ENCODE results near the gene TLE3. TPM values are rescaled to one million over a fixed set of nuclear protein-coding genes. Genes with fewer than 3 reads are reported as not detected.
"Not testable (repeated sequence)": the region's sequence is repeated elsewhere in the genome, so short reads cannot be mapped to it uniquely, and the experiment has no call there.

TLE3 gene
- total RNA-seq, 2 experiments from 2014 or later: 48.8 to 53.5 TPM

DNA sequence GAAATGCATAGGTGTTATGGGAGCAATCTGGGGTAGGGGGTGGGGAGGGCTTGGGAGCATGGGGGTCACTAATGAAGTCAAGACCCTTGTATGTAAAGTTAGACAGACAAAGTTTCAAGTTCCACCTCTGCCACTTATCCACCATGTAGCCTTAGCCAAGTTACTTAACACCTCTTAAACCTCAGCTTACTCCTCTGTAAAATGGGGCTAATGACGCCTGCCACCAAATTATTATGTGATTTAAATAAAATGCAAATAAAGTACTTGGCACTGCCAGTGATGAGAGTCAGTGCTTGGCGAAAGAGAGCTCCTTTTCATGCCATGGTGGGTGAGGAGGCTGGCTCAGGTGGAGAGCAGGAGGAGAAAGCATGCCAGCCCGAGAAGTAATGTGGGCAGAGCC, 18.6 kb upstream of the TLE3 start:
- DNase-seq: no peak
- CTCF ChIA-PET: no interaction called here
- Mint-ChIP-seq H3K4me1 (no peaks in the 10 kb centered on the region), H3K36me3 (no peaks in the 10 kb centered on the region), H3K4me3 (no peak overlapping the region), H3K27ac (no peak overlapping the region), H3K9me3 (ENCODE audit: low read depth) (no peaks in the 10 kb centered on the region), H3K27me3 (peaks cover 36% of the 10 kb centered on the region)
- no peak for ATAC-seq

DNA sequence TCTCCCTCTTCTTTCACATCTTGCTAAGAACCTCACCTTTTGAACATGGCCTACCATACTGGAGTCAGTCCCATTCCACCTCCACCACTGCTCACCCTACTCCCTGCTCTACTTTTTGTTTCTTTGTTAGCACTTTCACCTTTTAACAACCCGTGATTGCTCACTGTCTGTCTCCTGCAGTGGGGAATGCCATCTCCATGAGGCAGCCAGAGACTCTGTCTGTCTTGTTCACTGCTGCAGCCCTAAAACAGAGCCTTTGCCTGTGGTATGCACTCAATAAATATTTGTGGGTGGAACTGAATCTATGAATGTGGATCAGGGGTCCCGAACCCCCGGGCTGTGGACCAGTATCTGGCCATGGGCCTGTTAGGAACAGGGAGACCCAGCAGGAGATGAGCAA, 16.5 kb upstream of the TLE3 start:
- H3K9me3 Mint-ChIP-seq (ENCODE audit: low read depth): no peaks in the 10 kb centered on the region
- no peak overlapping the region for H3K4me3 Mint-ChIP-seq
- CTCF ChIA-PET: no interaction called here
- DNase-seq: no peak
- no peaks in the 10 kb centered on the region for H3K4me1 Mint-ChIP-seq
- no peak for ATAC-seq
- H3K27me3 Mint-ChIP-seq: peaks cover 47% of the 10 kb centered on the region
- no peaks in the 10 kb centered on the region for H3K36me3 Mint-ChIP-seq
- H3K27ac Mint-ChIP-seq: no peak overlapping the region

DNA sequence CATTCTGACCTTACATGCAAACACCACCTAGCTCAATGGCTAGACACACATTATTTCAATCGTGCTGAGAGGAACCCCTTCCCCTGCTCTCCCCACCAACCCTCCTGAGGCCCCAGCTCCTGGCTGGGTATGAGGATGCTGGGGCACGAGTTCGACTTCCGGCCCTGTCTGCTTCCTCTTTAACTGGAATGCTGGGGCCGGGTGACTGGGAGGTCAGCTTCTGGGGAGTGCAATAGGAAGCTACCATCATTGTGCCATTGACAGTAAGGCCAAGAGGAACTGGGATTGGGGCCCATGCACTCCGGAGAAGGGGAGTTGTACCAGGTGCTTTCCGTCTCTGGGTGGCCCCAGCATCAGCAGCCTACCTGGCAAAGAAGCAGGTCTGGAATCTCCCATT, 15.6 kb upstream of the TLE3 start:
- Mint-ChIP-seq H3K9me3 (ENCODE audit: low read depth) (no peaks in the 10 kb centered on the region), H3K4me1 (no peaks in the 10 kb centered on the region), H3K36me3 (no peaks in the 10 kb centered on the region), H3K27me3 (peaks cover 45% of the 10 kb centered on the region), H3K4me3 (no peak overlapping the region), H3K27ac (no peak overlapping the region)
- ATAC-seq (no peak), DNase-seq (no peak)
- CTCF ChIA-PET: no interaction called here

DNA sequence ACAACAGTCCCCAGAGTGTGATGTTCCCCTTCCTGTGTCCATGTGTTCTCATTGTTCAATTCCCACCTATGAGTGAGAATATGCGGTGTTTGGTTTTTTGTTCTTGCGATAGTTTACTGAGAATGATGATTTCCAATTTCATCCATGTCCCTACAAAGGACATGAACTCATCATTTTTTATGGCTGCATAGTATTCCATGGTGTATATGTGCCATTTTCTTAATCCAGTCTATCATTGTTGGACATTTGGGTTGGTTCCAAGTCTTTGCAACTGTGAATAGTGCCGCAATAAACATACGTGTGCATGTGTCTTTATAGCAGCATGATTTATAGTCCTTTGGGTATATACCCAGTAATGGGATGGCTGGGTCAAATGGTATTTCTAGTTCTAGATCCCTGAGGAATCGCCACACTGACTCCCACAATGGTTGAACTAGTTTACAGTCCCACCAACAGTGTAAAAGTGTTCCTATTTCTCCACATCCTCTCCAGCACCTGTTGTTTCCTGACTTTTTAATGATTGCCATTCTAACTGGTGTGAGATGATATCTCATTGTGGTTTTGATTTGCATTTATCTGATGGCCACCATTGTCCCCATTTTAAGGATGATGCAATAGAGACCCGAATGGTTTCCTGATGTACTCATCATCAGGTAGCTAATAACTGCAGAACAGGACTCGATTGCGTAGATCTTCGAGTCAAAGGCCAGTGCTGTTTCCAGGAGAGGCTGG, 15.0 kb upstream of the TLE3 start:
- peaks cover 46% of the 10 kb centered on the region for H3K27me3 Mint-ChIP-seq
- H3K9me3 Mint-ChIP-seq (ENCODE audit: low read depth); H3K4me1 Mint-ChIP-seq; CTCF ChIA-PET; DNase-seq; H3K27ac Mint-ChIP-seq; H3K36me3 Mint-ChIP-seq; H3K4me3 Mint-ChIP-seq; ATAC-seq: not testable (repeated sequence)

DNA sequence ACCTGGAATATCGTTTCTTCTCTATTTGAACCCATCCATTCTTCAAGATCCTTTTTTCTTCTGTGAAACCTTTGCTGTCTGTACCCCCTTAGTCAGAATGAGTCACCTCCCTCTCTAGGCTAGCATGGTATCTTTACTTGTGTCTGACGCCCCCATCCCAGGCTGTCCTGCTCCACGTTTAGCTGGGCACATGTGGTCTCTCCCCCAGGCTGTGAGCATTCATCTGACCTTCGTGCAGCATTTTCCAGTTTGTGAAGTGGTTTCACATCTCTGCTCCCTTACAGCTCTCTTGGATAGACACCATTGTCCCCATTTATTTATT, 14.3 kb upstream of the TLE3 start:
- H3K9me3 Mint-ChIP-seq (ENCODE audit: low read depth): no peaks in the 10 kb centered on the region
- peaks cover 47% of the 10 kb centered on the region for H3K27me3 Mint-ChIP-seq
- no peak overlapping the region for H3K4me3 Mint-ChIP-seq
- ATAC-seq (no peak), DNase-seq (no peak)
- CTCF ChIA-PET: interaction anchor here (1.2 kb wide), 1 partner anchor 12 kb away, joined by 4 read pairs; no protein-coding TSS in a partner anchor
- no peaks in the 10 kb centered on the region for H3K4me1 Mint-ChIP-seq
- no peaks in the 10 kb centered on the region for H3K36me3 Mint-ChIP-seq
- no peak overlapping the region for H3K27ac Mint-ChIP-seq

DNA sequence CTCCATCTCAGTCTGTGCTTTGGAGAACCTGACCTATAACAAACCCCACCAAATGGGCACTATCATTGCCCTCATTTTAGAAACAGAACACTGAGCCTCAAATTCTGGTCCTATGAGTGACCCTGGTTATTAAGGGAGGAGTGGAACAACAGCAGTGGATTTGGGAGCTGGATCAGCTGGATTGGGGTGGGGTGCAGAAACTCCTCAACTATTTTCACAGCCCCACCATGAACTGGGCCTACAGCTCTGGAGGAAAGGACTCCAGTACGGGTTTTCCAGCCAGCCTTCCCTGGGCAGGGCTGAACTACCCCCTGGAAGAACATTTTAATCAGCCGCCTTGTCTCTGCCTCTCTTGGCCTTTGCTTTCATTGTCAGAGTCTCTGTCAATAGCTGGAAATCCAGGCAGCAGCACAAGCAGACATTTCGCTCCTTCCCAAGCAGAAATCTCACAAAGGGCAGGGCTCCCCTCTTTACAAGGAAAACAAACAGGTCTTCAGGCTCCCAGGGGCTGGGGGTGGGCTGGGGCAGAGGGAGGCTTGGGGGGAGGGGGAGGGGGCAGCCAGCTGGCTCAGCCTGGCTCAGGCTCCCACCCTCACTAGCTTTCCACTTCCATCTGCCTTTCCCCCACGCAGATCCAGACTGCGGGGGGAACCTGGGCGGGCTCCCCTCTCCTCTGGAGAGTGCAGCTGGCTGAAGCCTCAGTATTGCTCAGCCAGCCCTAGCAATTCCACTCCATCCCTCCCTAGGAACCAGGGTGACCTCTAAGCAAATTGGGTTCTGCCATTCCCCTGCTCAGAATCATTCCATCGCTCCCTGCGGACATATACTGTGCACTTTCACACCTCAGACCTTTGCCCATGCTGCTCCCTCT, 13.7 kb upstream of the TLE3 start:
- H3K27me3 Mint-ChIP-seq: peaks cover 42% of the 10 kb centered on the region
- DNase-seq (no peak), ATAC-seq (no peak)
- CTCF ChIA-PET: interaction anchor here (1.2 kb wide), 1 partner anchor 11 kb away, joined by 4 read pairs; no protein-coding TSS in a partner anchor
- no peaks in the 10 kb centered on the region for H3K9me3 Mint-ChIP-seq (ENCODE audit: low read depth)
- H3K36me3 Mint-ChIP-seq: no peaks in the 10 kb centered on the region
- H3K27ac Mint-ChIP-seq: no peak overlapping the region
- no peak overlapping the region for H3K4me3 Mint-ChIP-seq
- no peaks in the 10 kb centered on the region for H3K4me1 Mint-ChIP-seq

DNA sequence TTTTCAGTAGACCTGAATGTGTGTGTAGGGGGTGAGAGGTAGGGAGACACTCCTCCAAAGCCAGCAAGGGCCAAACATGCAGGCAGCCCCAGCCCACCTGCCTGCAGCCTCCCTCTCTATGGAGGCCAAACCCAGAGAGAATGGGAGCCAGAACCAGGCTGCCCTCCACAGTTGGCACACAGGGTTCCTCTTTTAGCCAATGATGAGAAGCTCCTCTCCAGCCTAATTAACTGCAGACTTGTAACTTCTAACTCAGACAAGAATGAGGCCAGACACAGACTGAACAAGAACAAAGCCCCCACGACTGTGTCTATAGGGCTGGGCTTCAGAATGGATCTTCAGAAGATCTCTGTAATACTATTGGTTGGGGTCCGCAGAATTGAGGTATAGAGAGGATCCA, 12.3 kb upstream of the TLE3 start:
- H3K4me1 Mint-ChIP-seq: no peaks in the 10 kb centered on the region
- H3K27me3 Mint-ChIP-seq: peaks cover 40% of the 10 kb centered on the region
- no peaks in the 10 kb centered on the region for H3K36me3 Mint-ChIP-seq
- H3K9me3 Mint-ChIP-seq (ENCODE audit: low read depth): no peaks in the 10 kb centered on the region
- CTCF ChIA-PET: interaction anchor here (1.0 to 1.5 kb wide), 2 partner anchors 10 to 14 kb away, joined by 3 to 6 read pairs; no protein-coding TSS in a partner anchor
- DNase-seq: no peak
- H3K27ac Mint-ChIP-seq: no peak overlapping the region
- ATAC-seq: no peak
- no peak overlapping the region for H3K4me3 Mint-ChIP-seq

DNA sequence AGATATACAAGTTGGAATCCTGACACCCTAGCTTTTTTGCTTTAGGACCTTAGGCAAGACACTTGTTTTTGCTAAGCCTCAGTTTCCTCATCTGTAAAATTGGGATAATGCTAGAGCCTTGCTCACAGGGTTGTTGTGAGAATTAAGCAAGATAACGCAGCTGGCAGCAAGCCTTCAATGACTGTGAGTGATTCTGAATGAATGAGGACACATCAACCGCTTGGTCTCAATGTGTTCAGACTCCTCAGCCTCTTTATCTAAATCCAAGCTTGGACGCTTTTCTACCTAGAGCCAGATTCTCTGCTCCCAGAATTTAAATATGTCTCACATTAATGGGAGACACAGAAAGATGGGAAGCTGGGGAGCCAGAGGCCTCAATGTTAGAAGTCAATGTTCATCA, 11.8 kb upstream of the TLE3 start:
- peaks cover 41% of the 10 kb centered on the region for H3K27me3 Mint-ChIP-seq
- H3K36me3 Mint-ChIP-seq: no peaks in the 10 kb centered on the region
- CTCF ChIA-PET: interaction anchor here (1.0 to 1.5 kb wide), 2 partner anchors 9 to 13 kb away, joined by 3 to 6 read pairs; no protein-coding TSS in a partner anchor
- H3K27ac Mint-ChIP-seq: no peak overlapping the region
- H3K4me3 Mint-ChIP-seq: no peak overlapping the region
- no peaks in the 10 kb centered on the region for H3K4me1 Mint-ChIP-seq
- DNase-seq (no peak), ATAC-seq (no peak)
- no peaks in the 10 kb centered on the region for H3K9me3 Mint-ChIP-seq (ENCODE audit: low read depth)

DNA sequence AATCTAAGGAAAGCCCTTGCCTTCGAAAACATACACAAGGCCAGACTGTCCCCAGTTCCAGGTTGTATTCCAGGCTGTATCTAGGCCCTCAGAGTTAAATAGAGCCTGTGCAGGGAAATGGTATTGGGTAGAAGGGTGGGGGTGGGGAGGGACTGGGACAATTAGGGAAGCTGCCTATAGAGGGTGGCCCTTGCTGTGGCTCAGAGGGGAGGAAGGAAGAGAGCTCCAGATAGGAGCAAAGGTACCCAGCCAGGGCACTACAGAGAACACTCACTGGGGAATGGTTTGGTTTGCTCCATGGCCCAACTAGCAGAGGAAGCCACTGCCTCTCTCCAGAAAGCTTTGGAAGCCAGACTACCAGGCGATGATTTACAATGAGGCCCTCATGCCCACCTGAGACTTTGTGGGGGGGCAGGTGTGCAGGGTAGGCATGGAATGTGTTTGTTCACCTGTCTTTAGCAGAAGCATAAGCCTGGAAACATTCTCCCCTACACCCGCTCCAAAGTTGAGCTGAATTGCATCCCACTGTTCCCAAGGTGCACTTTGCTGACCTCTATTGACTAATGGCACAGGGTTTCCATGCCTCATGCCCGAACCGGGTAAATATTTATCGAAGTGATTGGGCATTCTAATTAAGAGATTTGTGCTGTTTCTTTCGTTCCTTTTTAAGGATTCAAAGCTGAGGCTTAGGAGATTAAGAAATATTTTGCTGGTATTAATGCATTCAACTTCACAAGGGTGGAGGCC, 6.3 kb upstream of the TLE3 start:
- Mint-ChIP-seq H3K36me3 (no peaks in the 10 kb centered on the region), H3K4me1 (peaks cover 31% of the 10 kb centered on the region), H3K9me3 (ENCODE audit: low read depth) (no peaks in the 10 kb centered on the region), H3K4me3 (no peak overlapping the region), H3K27me3 (peaks cover 54% of the 10 kb centered on the region), H3K27ac (no peak overlapping the region)
- DNase-seq: no peak
- ATAC-seq: no peak
- CTCF ChIA-PET: interaction anchor here (1.3 to 1.5 kb wide), 3 partner anchors 363 to 629 kb away, joined by 3 read pairs; no protein-coding TSS in a partner anchor

DNA sequence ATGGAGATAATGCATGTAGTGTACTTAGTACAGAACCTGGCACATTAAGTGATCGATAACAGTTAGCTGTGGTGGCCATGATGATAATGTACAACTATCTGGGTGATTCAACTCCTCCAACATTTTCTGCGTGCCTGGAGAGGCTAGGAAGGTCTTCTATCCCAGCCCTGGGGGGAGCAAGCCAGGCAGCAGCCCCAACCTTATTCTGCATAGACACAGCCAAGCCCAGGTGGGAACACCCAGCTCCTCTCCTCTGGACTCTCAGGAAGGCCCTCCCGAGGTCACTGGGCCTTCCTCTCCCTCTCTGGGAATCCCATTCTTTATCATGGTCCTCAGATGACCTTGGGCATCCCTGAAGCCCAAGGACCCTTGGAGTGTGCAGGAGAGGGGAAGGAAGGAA, 5.1 kb upstream of the TLE3 start:
- ATAC-seq (no peak), DNase-seq (no peak)
- Mint-ChIP-seq H3K27ac (no peak overlapping the region), H3K9me3 (ENCODE audit: low read depth) (no peaks in the 10 kb centered on the region), H3K27me3 (peaks cover 50% of the 10 kb centered on the region), H3K4me3 (no peak overlapping the region), H3K36me3 (no peaks in the 10 kb centered on the region), H3K4me1 (peaks cover 38% of the 10 kb centered on the region)
- CTCF ChIA-PET: interaction anchor here (1.0 to 1.3 kb wide), 2 partner anchors 21 to 364 kb away, joined by 3 read pairs; no protein-coding TSS in a partner anchor

DNA sequence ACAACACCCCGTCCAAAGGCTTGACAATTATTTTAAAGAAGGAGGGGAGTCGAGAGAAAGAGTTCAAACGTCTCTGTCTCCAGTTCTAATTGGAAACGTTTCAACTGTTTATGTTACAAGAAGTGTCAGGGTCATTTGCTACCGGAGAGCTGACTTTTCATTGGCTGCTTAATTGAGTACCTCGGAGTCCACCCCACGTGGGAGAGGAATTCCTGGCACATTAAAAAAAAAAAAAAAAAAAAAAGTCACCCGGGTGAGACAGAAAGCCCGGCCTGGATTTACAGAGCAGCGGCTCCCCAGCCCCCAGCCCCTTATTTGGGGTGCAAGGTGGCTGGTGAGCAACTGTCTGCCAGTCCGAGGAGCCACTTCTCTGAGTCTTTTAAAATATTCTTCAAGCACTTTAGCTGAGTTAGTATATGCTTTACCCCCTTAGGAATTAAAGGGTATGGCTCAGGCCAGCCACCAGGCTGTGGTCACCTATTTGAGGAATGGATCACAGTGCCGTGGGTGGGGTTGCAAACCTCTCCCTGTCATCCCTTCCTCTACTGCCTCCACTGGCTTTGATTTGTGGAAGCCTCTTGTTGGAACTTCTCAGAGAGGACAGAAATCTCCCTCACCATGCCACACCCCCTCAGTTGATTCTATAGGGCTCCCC, 3.9 kb upstream of the TLE3 start:
- Mint-ChIP-seq H3K4me3 (no peak overlapping the region), H3K27ac (no peak overlapping the region), H3K9me3 (ENCODE audit: low read depth) (no peaks in the 10 kb centered on the region), H3K27me3 (peaks cover 42% of the 10 kb centered on the region), H3K4me1 (peaks cover 41% of the 10 kb centered on the region), H3K36me3 (no peaks in the 10 kb centered on the region)
- ATAC-seq (no peak), DNase-seq (no peak)
- CTCF ChIA-PET: interaction anchor here (1.1 to 2.2 kb wide), 3 partner anchors 9 to 381 kb away, joined by 3 to 6 read pairs (median 6); no protein-coding TSS in a partner anchor

DNA sequence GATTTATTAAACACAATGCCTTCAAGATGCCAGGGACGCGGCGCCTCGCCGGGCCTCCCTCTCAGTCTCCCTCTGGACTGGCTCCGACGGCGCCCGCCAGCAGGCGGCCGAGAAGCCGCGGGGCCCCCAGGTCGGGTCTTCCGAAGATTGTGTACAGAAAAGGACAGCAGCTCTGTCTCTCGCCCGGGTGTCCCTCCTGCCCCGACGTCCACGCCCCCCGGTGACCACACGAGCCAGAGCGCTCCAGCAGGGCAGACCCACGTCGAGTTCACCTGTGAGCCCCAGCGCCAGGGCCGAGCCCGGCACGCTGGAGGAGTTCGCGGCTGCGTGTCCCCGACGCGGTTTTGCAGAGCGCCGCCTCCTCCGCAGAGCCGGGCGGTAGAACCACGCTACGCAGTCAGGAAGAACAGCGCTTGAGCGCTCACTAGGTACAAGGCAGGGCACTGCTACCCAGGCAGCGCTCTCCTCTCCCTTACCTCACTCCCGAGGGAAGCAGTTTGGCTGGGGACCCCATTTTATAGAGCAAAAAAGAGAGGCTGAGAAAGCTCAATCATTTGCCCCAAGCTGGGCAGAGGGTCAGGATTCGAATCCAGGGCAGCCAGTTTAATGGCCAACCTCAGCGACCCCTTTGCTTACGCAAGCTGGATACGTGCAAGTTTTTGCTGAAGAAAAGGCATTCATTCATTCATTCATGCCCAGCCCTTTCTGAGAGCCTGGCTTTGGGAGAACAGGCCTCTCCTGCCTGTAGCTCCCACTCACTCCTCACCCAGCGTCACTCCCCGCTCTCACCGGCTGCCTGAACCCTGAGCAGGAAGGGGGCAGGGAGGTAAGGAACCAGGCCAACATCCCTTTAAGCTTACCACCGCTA, 3.0 kb upstream of the TLE3 start:
- CTCF ChIA-PET: interaction anchor here (1.1 to 3.5 kb wide), 10 partner anchors 9 to 638 kb away, joined by 3 to 19 read pairs (median 5); no protein-coding TSS in a partner anchor

More for the DNA sequence above, 3.0 kb upstream of the TLE3 start:
- DNase-seq (peak; percentile 68), ATAC-seq (peak; percentile 13)
- Mint-ChIP-seq H3K4me1 (peaks cover 41% of the 10 kb centered on the region), H3K36me3 (no peaks in the 10 kb centered on the region), H3K27me3 (peaks cover 40% of the 10 kb centered on the region), H3K4me3 (peak overlapping the region; percentile 85), H3K9me3 (ENCODE audit: low read depth) (no peaks in the 10 kb centered on the region), H3K27ac (no peak overlapping the region)
